ENCODE data around the gene FAM43B.

The FAM43B gene

GRCh38 chr1:20593756-20594155, 41.4 kb downstream of the FAM43B start:
- no peak for DNase-seq

GRCh38 chr1:20594746-20595145, 42.4 kb downstream of the FAM43B start:
- no peak for DNase-seq

- no peak for DNase-seq
Observed at GRCh38 chr1:20596106-20596505, 43.7 kb downstream of the FAM43B start.

GRCh38 chr1:20597650-20598049, 45.3 kb downstream of the FAM43B start:
- no peak for DNase-seq

- no peak for DNase-seq
Observed at GRCh38 chr1:20600156-20600555, 47.8 kb downstream of the FAM43B start.

GRCh38 chr1:20601129-20601825, 48.9 kb downstream of the FAM43B start:
- no peak for DNase-seq

GRCh38 chr1:20602851-20603450, 50.6 kb downstream of the FAM43B start:
- no peak for DNase-seq

- no peak for DNase-seq
Observed at GRCh38 chr1:20603504-20604464, 51.4 kb downstream of the FAM43B start.

Data from NCI-H2081 (cell line).